ENCODE data around the gene SLCO1C1.
"Not testable (repeated sequence)": the region's sequence is repeated elsewhere in the genome, so short reads cannot be mapped to it uniquely, and the experiment has no call there.

Gene SLCO1C1

GRCh38 chr12:20695232-20695631, at the start of gene SLCO1C1:
Gene SLCO1C1, plus strand, starts transcription at chr12:20695332. Its CDS starts 4,245 bp downstream, at chr12:20699577.
- DNase-seq = no peak

GRCh38 chr12:20646239-20646827, 48.8 kb upstream of the SLCO1C1 start:
- DNase-seq = no peak

- no peak for DNase-seq
Observed at GRCh38 chr12:20653871-20654270, 41.3 kb upstream of the SLCO1C1 start.

GRCh38 chr12:20656600-20656999, 38.5 kb upstream of the SLCO1C1 start:
- DNase-seq = no peak

- DNase-seq = no peak
Observed at GRCh38 chr12:20657496-20657895, 37.6 kb upstream of the SLCO1C1 start.

GRCh38 chr12:20681334-20681733, 13.8 kb upstream of the SLCO1C1 start:
- no peak for DNase-seq

GRCh38 chr12:20696181-20696905, 1.2 kb downstream of the SLCO1C1 start:
- DNase-seq = no peak

GRCh38 chr12:20701106-20701505, 6.0 kb downstream of the SLCO1C1 start:
- DNase-seq = no peak

GRCh38 chr12:20704860-20705259, 9.7 kb downstream of the SLCO1C1 start:
- DNase-seq = no peak

GRCh38 chr12:20711846-20712245, 16.7 kb downstream of the SLCO1C1 start:
- DNase-seq = no peak

GRCh38 chr12:20716037-20716436, 20.9 kb downstream of the SLCO1C1 start:
- no peak for DNase-seq

GRCh38 chr12:20716985-20717384, 21.9 kb downstream of the SLCO1C1 start:
- DNase-seq = no peak

- no peak for DNase-seq
Observed at GRCh38 chr12:20718294-20718693, 23.2 kb downstream of the SLCO1C1 start.

GRCh38 chr12:20722142-20722541, 27.0 kb downstream of the SLCO1C1 start:
- no peak for DNase-seq

- DNase-seq = no peak
Observed at GRCh38 chr12:20731274-20731673, 36.1 kb downstream of the SLCO1C1 start.

- DNase-seq = no peak
Observed at GRCh38 chr12:20740972-20741371, 45.8 kb downstream of the SLCO1C1 start.

- no peak for DNase-seq
Observed at GRCh38 chr12:20748198-20748597, 53.1 kb downstream of the SLCO1C1 start.

GRCh38 chr12:20751046-20751445, 55.9 kb downstream of the SLCO1C1 start:
- DNase-seq = no peak

- DNase-seq = no peak
Observed at GRCh38 chr12:20777420-20777819, 82.3 kb downstream of the SLCO1C1 start.

GRCh38 chr12:20778969-20779368, 83.8 kb downstream of the SLCO1C1 start:
- no peak for DNase-seq

GRCh38 chr12:20779971-20780370, 84.8 kb downstream of the SLCO1C1 start:
- not testable (repeated sequence) for DNase-seq

- DNase-seq = not testable (repeated sequence)
Observed at GRCh38 chr12:20783796-20784357, 88.7 kb downstream of the SLCO1C1 start.

- DNase-seq = no peak
Observed at GRCh38 chr12:20792971-20793370, 97.8 kb downstream of the SLCO1C1 start.

GRCh38 chr12:20798554-20798953, 103.4 kb downstream of the SLCO1C1 start:
- DNase-seq = no peak
